ENCODE measurements around the gene WASHC3.

WASHC3 gene

DNA sequence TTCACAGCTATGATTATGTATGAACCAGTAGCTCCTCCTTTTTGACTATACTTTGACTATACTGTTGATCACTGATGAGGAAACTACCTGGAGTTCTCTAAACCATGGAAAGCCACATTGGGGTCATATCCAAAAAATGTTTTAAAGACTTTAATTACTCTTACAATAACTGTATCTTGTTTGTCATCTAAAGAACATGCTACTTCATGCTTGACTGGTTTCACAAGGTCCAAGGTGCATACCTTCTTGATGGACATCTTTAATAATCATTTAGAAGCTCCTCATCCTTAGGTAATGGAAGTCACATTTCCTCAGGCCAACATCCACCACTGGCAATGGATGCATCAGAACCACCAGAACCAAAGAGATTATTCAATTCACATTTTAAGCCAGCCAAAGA, 29.9 kb downstream of the WASHC3 start:
- TF ChIP-seq, protein P1, sequence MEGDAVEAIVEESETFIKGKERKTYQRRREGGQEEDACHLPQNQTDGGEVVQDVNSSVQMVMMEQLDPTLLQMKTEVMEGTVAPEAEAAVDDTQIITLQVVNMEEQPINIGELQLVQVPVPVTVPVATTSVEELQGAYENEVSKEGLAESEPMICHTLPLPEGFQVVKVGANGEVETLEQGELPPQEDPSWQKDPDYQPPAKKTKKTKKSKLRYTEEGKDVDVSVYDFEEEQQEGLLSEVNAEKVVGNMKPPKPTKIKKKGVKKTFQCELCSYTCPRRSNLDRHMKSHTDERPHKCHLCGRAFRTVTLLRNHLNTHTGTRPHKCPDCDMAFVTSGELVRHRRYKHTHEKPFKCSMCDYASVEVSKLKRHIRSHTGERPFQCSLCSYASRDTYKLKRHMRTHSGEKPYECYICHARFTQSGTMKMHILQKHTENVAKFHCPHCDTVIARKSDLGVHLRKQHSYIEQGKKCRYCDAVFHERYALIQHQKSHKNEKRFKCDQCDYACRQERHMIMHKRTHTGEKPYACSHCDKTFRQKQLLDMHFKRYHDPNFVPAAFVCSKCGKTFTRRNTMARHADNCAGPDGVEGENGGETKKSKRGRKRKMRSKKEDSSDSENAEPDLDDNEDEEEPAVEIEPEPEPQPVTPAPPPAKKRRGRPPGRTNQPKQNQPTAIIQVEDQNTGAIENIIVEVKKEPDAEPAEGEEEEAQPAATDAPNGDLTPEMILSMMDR (IDR thresholded peaks at IDR 0.05): no peak

DNA sequence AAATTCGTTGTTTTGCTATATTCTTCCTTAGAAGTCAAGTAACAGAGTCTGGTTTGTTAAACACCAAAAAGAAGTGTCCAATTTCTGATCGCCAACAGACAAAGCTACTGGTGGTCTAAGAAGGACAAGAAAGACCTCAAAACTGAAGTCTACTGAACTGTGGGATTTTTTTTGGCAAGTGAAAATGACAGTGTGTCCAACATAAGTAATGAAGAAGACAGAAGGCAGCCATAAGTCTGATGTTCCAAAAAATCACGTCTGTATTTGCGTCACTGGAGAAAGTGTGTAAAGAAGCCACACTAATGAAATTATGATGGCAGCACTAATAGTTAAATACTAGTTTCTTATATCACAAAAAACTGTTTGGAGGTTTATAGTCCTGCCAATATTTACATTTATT, 32.6 kb downstream of the WASHC3 start:
- TF ChIP-seq, protein P1 (IDR thresholded peaks at IDR 0.05): no peak

DNA sequence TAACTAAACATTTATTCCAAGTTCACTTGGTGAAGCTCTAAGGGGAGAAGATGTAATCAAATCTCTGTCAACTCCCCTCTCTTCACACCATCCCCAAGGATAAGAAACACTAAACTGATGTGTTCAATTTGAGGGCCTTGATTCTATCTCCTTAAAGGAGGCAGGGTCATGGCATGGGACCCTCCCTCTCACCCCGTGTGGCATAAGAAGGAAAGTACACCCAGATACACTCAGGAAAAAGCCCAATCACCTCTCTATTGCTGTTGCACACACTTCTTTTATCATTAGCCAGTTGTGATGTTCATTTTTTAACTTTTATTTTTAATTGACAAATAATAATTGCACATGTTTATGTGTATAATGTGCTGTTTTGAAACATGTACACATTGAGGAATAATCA, 35.1 kb downstream of the WASHC3 start:
- TF ChIP-seq, protein P1 (IDR thresholded peaks at IDR 0.05): no peak

DNA sequence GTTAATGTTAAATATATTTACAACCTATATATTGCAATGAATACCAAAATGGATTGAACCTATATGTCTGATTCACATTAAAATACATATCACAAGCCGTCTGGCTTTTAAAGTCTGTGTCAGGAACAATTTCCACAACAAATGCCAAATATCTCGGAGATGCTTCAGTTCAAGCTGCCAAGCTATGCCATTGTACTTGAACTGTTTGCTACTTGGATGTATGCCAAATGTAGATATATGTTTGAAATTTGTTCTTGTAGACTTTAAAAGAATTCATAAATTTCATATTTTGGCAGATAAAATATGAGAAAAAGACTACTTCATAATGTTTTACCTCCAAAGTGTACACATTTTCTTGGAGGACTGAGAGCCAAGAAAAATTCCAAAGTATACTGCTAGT, 37.0 kb downstream of the WASHC3 start:
- TF ChIP-seq, protein P1 (IDR thresholded peaks at IDR 0.05): no peak

DNA sequence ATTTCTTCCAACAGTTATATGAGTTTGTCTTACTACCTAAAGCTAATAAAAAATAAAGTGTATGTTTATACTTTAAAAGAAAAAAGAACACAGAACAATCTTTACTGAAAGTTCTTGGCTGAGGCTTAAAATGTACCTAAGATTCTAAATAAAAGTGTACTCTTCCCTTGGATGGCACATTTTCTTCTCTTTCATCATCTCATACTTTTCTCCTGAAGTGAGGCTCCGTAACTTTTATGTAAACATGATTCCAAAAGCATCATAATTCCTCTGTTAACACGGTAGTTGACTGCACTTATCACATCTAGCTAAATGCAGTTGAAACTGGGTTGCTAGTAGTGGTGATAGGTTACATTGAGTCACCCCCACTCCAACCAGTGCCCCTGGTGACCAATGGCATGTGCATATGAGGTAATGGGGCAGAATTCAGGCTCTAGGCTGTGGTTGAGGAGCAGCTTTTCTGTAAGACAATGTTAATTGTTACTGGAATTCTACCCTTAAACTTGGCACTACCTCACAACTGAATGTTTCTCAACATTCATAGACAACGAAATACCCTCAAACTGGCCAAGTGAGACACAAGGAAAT, 38.4 kb downstream of the WASHC3 start:
- TF ChIP-seq, protein P1 (IDR thresholded peaks at IDR 0.05): no peak

DNA sequence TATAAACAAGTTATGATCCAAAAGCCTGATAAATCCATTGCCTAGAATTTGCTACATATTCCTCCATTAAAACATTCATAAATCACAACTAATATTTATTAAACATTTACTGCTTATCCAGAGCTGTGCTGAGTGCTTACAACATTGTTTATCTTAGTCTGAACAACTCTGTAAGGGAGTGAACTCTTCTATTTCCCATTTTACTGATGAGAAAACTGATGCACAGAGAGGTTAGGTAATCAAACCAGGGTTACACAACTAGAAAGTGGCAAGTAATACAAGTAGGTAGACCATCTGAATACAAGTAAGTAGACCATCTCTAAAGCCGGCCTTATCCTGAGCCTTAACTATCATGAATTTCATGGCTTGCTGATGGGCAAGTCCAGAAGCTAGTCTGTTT, 39.5 kb downstream of the WASHC3 start:
- TF ChIP-seq, protein P1 (IDR thresholded peaks at IDR 0.05): no peak

DNA sequence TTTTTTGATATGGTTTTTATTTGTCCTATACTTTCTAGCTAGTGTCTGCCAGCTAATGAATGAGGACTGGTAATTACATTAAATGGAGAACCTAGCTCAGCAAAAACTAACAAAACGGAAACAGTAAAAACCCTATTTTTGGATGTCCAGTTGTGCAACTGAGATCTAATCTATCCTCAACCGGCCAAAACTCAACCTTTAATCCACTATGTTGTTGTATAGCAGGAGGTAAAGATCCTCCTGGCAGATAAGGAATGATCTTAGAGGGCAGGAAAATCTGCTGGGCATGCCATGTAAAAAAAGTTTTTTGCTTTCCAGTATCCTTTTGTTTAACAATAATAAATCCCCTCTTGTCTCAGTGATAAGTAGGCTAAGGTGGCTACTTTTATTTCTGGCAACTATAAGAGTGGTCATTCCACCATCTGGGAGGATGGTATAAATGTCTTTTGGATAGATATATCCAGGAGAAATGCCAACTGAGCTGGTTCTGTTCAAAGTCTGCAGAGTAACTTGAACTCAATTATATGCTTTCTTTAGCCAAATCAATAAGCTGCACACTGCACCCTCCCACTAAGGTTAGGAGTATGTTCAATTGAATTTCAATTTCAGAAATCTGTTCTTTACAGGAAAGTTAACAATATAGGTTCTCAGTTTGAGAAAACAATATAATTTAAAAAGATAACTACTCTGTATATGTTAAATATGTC, 40.1 kb downstream of the WASHC3 start:
- TF ChIP-seq, protein P1 (IDR thresholded peaks at IDR 0.05): no peak
